Body of pancreas (tissue), 4 donors: ENCODE measurements around the gene KDM2A. TPM values are rescaled to one million over a fixed set of nuclear protein-coding genes. Genes with fewer than 3 reads are reported as not detected.

Source experiments
- ATAC-seq: fragments of 150-250 bp; one replicate; pipeline ENCODE4 v1.9.1; 2016
- DNase-seq, 4 donors: peaks; one replicate each; pipeline ENCODE4 v3.0.0-alpha.2; 2019
- H3K27ac ChIP-seq, 4 donors: fragments of 200-600 bp; sonication (generic); 1 replicate in 3 of 4; 2 replicates in 1 of 4; pipeline versions ENCODE4 v1.5.1 to v1.6.1; 2016 to 2019; ENCODE audit warnings: mild to moderate bottlenecking in 1 of 4, mixed read lengths in 1 of 4, moderate library complexity in 1 of 4
- H3K27me3 ChIP-seq, 2 donors: fragments of 200-600 bp; sonication (generic); one replicate each; pipeline ENCODE4 v1.6.0; 2016; ENCODE audit warnings: mild to moderate bottlenecking in 1 of 2
- H3K36me3 ChIP-seq, 2 donors: fragments of 200-600 bp; sonication (generic); replicated peaks in 1 of 2; 2 replicates each; pipeline ENCODE4 v1.5.1; 2016; ENCODE audit warnings: low read depth in 2 of 2; ENCODE audit not compliant: insufficient read depth in 1 of 2
- H3K4me1 ChIP-seq: fragments of 200-600 bp; sonication (generic); one replicate; pipeline ENCODE4 v1.6.0; 2016
- H3K4me3 ChIP-seq, 2 donors: fragments of 200-600 bp; sonication (generic); 1 replicate in 1 of 2; 2 replicates in 1 of 2; pipeline ENCODE4 v1.5.1; 2016 to 2019
- H3K9me3 ChIP-seq, 3 donors: fragments of 200-600 bp; sonication (generic); 1 replicate in 2 of 3; 2 replicates in 1 of 3; pipeline ENCODE4 v1.5.1; 2016
- CTCF ChIP-seq, 7 experiments: fragments of 450-650 bp in 4 of 7; fragments of 200-600 bp in 3 of 7; sonication (generic) in 3 of 7; IDR thresholded peaks; one replicate each; pipeline ENCODE4 v1.5.1; 2016 to 2019; ENCODE audit warnings: antibody characterized with exemption in 7 of 7
- POLR2A ChIP-seq, 3 donors: fragments of 450-650 bp; IDR thresholded peaks; one replicate each; pipeline ENCODE4 v1.6.1; 2016; ENCODE audit warnings: antibody characterized with exemption in 3 of 3, mild to moderate bottlenecking in 2 of 3
- WGBS, 2 donors: methylation state at CpG; one replicate each; pipeline ENCODE4 v1.1.5; 2017; 5-methylcytosine and 5-hydroxymethylcytosine counted together
- intact Hi-C: fragments of 100-400 bp; cut with DNase I; formaldehyde crosslinking; loops from one replicate; pipeline ENCODE4 v1.15.1; 2023
- total RNA-seq, 2 donors: library from RNA; depleted of rRNA; stranded (reverse); fragments of >200 nt; gene quantifications; one replicate each; pipeline ENCODE4 v1.1.0, GENCODE V29; 2016

The KDM2A gene
- total RNA-seq, 2 donors from 2014 or later: 26.5 to 29.0 TPM

GRCh38 chr11:67153971-67154370 is 34.9 kb downstream of the KDM2A start:
- 81 to 89% methylated on average over 4 of the region's 4 CpGs for WGBS, 2 donors
- Histone ChIP-seq H3K36me3 (peaks cover 0 to 4% of the 10 kb centered on the region in 2 donors), H3K9me3 (no peaks in the 10 kb centered on the region), H3K27me3 (no peaks in the 10 kb centered on the region), H3K4me3 (no peak overlapping the region), H3K27ac (no peak overlapping the region), H3K4me1 (peaks cover 6% of the 10 kb centered on the region)
- DNase-seq (no peak), ATAC-seq (no peak)
- TF ChIP-seq POLR2A (IDR thresholded peaks at IDR 0.05) (no peak), CTCF (IDR thresholded peaks at IDR 0.05) (no peak)
- intact Hi-C loops: no loop called here

DNA sequence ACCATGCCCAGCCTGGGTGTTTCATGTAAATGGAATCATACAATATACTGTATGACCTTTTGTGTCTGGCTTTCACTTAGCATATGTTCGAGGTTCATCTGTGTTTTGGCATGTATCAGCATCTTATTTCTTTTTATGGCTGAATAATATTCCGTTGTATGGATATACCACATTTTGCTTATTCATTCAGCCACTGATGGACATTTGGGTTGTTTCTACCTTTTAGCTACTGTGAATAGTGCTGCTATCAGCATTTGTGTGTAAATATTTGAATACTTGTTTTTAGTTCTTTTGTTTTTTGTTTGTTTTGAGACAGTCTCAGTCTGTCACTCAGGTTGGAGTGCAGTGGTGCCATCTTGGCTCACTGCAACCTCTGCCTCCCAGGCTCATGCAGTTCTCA is 35.7 kb downstream of the KDM2A start:
- no peak for TF ChIP-seq POLR2A (IDR thresholded peaks at IDR 0.05)
- no peak for TF ChIP-seq CTCF (IDR thresholded peaks at IDR 0.05)
- no peak for DNase-seq
- 98 to 100% methylated on average over 2 of the region's 2 CpGs for WGBS, 2 donors
- Histone ChIP-seq H3K27me3 (no peaks in the 10 kb centered on the region), H3K27ac (no peak overlapping the region), H3K36me3 (peaks cover 0 to 4% of the 10 kb centered on the region in 2 donors), H3K4me1 (peaks cover 4% of the 10 kb centered on the region), H3K9me3 (no peaks in the 10 kb centered on the region), H3K4me3 (no peak overlapping the region)
- intact Hi-C loops: no loop called here
- ATAC-seq: no peak

DNA sequence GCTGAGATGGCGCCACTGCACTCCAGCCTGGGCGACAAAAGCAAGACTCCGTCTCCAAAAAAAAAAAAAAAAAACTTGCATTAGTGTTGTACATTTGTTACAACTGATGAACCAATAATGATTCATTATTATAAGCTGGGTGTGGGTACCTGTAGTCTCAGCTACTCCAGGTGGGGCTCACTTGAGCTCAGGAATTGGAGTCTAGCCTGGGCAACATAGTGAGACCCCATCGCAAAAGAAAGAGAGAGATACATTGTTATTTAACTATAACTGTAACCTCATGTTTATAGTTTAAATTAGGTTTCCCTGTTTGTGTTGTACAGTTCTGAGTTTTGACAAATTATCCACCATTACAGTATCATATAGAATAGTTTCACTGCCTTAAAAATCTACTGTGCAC is 38.6 kb downstream of the KDM2A start:
- 98 to 100% methylated on average over 4 of the region's 4 CpGs for WGBS, 2 donors

GRCh38 chr11:67158221-67158620 is 39.2 kb downstream of the KDM2A start:
- intact Hi-C loops: no loop called here
- no peaks in the 10 kb centered on the region for H3K36me3 ChIP-seq
- H3K27ac ChIP-seq: no peak overlapping the region
- TF ChIP-seq POLR2A (IDR thresholded peaks at IDR 0.05): no peak
- TF ChIP-seq CTCF (IDR thresholded peaks at IDR 0.05): no peak
- H3K4me3 ChIP-seq: no peak overlapping the region
- H3K27me3 ChIP-seq: no peaks in the 10 kb centered on the region
- H3K9me3 ChIP-seq: no peaks in the 10 kb centered on the region
- DNase-seq: no peak
- no peaks in the 10 kb centered on the region for H3K4me1 ChIP-seq
- 87 to 98% methylated on average over 2 of the region's 2 CpGs for WGBS, 2 donors
- no peak for ATAC-seq

More for the DNA sequence above, 38.6 kb downstream of the KDM2A start:
- no peaks in the 10 kb centered on the region for H3K36me3 ChIP-seq
- H3K4me1 ChIP-seq: no peaks in the 10 kb centered on the region
- no peak for DNase-seq
- ATAC-seq: no peak
- no peaks in the 10 kb centered on the region for H3K27me3 ChIP-seq
- no peak overlapping the region for H3K27ac ChIP-seq
- intact Hi-C loops: no loop called here
- TF ChIP-seq POLR2A (IDR thresholded peaks at IDR 0.05) (no peak), CTCF (IDR thresholded peaks at IDR 0.05) (no peak)
- no peak overlapping the region for H3K4me3 ChIP-seq
- H3K9me3 ChIP-seq: no peaks in the 10 kb centered on the region

DNA sequence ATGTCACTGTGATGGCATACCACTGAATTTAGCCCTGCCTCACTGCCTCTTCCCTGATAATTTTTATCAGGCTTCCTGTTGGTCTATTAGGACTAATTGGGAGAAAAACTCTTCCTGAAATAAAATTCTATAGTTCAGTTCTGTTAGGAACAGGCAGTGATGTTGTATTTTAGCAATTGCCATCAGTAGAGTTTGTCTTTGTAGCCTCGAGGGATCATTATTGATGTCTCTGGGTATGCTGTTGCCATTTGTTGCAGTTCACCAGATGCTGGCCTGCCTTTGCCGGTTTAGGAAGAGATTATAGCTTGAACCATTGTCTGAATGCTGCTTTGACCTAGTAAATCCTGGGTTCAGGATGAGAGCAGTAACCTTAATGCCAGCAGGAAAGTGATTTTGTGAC is 41.0 kb downstream of the KDM2A start:
- ATAC-seq: no peak
- Histone ChIP-seq H3K27ac (no peak overlapping the region), H3K27me3 (no peaks in the 10 kb centered on the region), H3K4me3 (no peak overlapping the region), H3K36me3 (no peaks in the 10 kb centered on the region), H3K4me1 (no peaks in the 10 kb centered on the region), H3K9me3 (no peaks in the 10 kb centered on the region)
- WGBS, 2 donors: 60 to 83% methylated on average over 2 of the region's 2 CpGs
- intact Hi-C loops: no loop called here
- no peak for DNase-seq
- TF ChIP-seq POLR2A (IDR thresholded peaks at IDR 0.05) (no peak), CTCF (IDR thresholded peaks at IDR 0.05) (no peak)
